ENCODE data around the gene LMLN. TPM values are rescaled to one million over a fixed set of nuclear protein-coding genes. Genes with fewer than 3 reads are reported as not detected.

LMLN gene
- polyA plus RNA-seq, 1 of the 3 experiments (the other 2 are of a cell fraction), result 7.4 TPM

DNA sequence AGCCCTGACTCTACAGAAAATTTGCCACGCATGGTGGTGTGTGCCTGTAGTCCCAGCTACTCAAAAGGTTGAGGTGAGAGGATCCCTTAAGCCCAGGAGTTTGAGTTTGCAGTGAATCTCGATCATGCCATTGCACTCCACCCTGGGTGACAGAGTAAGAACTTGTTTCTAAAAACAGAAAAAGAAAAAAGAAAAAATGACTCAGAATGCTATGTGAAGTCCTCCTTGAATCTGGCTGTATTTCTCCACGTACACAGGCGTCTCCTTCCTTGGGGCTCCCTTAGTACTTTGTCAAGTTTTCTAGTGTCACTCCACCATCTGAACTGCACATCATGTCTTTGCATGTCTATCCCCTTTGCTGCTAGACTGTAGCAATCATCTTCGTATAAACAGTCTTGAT lies 104.4 kb downstream of the LMLN start:
- CTCF ChIA-PET, result no interaction called here
- peaks cover 24% of the 10 kb centered on the region; the same call in 1 of the 2 replicates for H3K27me3 ChIP-seq (ENCODE audit: insufficient read depth)
- WGBS (ENCODE audit: low lambda C conversion rate), result 18% methylated on average over 5 of the region's 5 CpGs

DNA sequence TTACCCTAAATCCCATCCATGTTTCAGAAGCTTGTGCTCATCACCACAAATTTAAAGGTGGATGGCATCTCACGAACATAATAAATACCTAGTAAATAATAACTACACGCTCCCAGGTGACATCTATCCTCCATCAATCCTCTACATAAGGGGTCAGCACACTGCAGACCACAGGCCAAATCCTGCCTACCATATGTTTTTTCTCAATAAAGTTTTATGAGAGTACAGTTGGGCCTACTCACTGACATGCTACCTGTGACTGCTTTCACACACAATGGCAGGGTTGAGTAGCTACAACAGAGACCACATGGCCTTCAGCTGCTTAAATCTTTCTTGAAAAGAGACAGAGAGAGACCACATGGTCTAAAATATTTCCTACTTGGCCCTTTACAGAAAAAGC lies 105.9 kb downstream of the LMLN start:
- Histone ChIP-seq H3K36me3 (replicated peaks in 1 of 2; ENCODE audit: control insufficient read depth in 1 of 2, insufficient read depth in 2 of 2, low read length in 1 of 2) (no peaks in the 10 kb centered on the region), H3K4me2 (no peak overlapping the region), H2AFZ (ENCODE audit: low read depth) (no peak overlapping the region), H3K9ac (no peak overlapping the region), H4K20me1 (ENCODE audit: insufficient read depth) (no peaks in the 10 kb centered on the region), H3K9me2 (no peaks in the 10 kb centered on the region), H3K9me3 (no peaks in the 10 kb centered on the region), H3F3A (replicated peaks; ENCODE audit: insufficient read depth) (no peaks in the 10 kb centered on the region), H3K4me1 (ENCODE audit: control insufficient read depth in 1 of 2, insufficient read depth in 2 of 2, low read depth in 1 of 2, low read length in 1 of 2) (no peaks in the 10 kb centered on the region), H3K4me3 (ENCODE audit: low read depth in 2 of 2, low read length in 1 of 2) (no peak overlapping the region), H3K27ac (ENCODE audit: low read depth in 2 of 2, low read length in 1 of 2) (no peak overlapping the region), H3K27me3 (ENCODE audit: insufficient read depth) (peaks cover 24% of the 10 kb centered on the region; the same call in 1 of the 2 replicates), H3K79me2 (ENCODE audit: insufficient read depth) (no peaks in the 10 kb centered on the region)
- no peak for DNase-seq
- POLR2A ChIA-PET, result no interaction called here
- CTCF ChIA-PET, result interaction anchor here (0.6 to 1.0 kb wide), 2 partner anchors 14 to 160 kb away, joined by 3 read pairs; no protein-coding TSS in a partner anchor
- WGBS (ENCODE audit: low lambda C conversion rate), result 67% methylated on average over 2 of the region's 2 CpGs
- TF ChIP-seq FOSL2 (IDR thresholded peaks at IDR 0.05; ENCODE audit: borderline replicate concordance, low read depth), result no peak
- TF ChIP-seq RCOR1 (IDR thresholded peaks at IDR 0.05; ENCODE audit: low read length), result no peak
- TF ChIP-seq RFX5 (IDR thresholded peaks at IDR 0.05; ENCODE audit: low read length), result no peak
- TF ChIP-seq FOXJ3 (CRISPR knock-in tag; IDR thresholded peaks at IDR 0.05), result no peak
- no peak for TF ChIP-seq ELF1 (IDR thresholded peaks at IDR 0.05)
- TF ChIP-seq GABPA (IDR thresholded peaks at IDR 0.05; ENCODE audit: low read depth), result no peak
- TF ChIP-seq FOXM1 (IDR thresholded peaks at IDR 0.05; ENCODE audit: low read depth), result no peak
- no peak for TF ChIP-seq EZH2phosphoT487 (IDR thresholded peaks at IDR 0.05; ENCODE audit: borderline replicate concordance, low read depth)
- TF ChIP-seq, protein P1, sequence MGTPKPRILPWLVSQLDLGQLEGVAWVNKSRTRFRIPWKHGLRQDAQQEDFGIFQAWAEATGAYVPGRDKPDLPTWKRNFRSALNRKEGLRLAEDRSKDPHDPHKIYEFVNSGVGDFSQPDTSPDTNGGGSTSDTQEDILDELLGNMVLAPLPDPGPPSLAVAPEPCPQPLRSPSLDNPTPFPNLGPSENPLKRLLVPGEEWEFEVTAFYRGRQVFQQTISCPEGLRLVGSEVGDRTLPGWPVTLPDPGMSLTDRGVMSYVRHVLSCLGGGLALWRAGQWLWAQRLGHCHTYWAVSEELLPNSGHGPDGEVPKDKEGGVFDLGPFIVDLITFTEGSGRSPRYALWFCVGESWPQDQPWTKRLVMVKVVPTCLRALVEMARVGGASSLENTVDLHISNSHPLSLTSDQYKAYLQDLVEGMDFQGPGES (IDR thresholded peaks at IDR 0.05; ENCODE audit: low read depth, low read length), result no peak
- TF ChIP-seq, protein P2, sequence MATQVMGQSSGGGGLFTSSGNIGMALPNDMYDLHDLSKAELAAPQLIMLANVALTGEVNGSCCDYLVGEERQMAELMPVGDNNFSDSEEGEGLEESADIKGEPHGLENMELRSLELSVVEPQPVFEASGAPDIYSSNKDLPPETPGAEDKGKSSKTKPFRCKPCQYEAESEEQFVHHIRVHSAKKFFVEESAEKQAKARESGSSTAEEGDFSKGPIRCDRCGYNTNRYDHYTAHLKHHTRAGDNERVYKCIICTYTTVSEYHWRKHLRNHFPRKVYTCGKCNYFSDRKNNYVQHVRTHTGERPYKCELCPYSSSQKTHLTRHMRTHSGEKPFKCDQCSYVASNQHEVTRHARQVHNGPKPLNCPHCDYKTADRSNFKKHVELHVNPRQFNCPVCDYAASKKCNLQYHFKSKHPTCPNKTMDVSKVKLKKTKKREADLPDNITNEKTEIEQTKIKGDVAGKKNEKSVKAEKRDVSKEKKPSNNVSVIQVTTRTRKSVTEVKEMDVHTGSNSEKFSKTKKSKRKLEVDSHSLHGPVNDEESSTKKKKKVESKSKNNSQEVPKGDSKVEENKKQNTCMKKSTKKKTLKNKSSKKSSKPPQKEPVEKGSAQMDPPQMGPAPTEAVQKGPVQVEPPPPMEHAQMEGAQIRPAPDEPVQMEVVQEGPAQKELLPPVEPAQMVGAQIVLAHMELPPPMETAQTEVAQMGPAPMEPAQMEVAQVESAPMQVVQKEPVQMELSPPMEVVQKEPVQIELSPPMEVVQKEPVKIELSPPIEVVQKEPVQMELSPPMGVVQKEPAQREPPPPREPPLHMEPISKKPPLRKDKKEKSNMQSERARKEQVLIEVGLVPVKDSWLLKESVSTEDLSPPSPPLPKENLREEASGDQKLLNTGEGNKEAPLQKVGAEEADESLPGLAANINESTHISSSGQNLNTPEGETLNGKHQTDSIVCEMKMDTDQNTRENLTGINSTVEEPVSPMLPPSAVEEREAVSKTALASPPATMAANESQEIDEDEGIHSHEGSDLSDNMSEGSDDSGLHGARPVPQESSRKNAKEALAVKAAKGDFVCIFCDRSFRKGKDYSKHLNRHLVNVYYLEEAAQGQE (IDR thresholded peaks at IDR 0.05; ENCODE audit: low read depth, low read length), result no peak
- no peak for TF ChIP-seq NFIC (IDR thresholded peaks at IDR 0.05; ENCODE audit: borderline replicate concordance)
- no peak for TF ChIP-seq TEAD4 (IDR thresholded peaks at IDR 0.05; ENCODE audit: borderline replicate concordance, insufficient read depth)
- no peak for TF ChIP-seq NRF1 (IDR thresholded peaks at IDR 0.05; ENCODE audit: low read depth, low read length)

More for the DNA sequence above, 104.4 kb downstream of the LMLN start:
- POLR2A ChIA-PET, result no interaction called here
- no peaks in the 10 kb centered on the region for H3K9me2 ChIP-seq
- H3K4me2 ChIP-seq, result no peak overlapping the region
- no peak overlapping the region for H3K9ac ChIP-seq
- H3F3A ChIP-seq (replicated peaks; ENCODE audit: insufficient read depth), result no peaks in the 10 kb centered on the region
- no peaks in the 10 kb centered on the region for H3K4me1 ChIP-seq (ENCODE audit: control insufficient read depth in 1 of 2, insufficient read depth in 2 of 2, low read depth in 1 of 2, low read length in 1 of 2)
- no peaks in the 10 kb centered on the region for H4K20me1 ChIP-seq (ENCODE audit: insufficient read depth)
- DNase-seq, result no peak
- H3K79me2 ChIP-seq (ENCODE audit: insufficient read depth), result no peaks in the 10 kb centered on the region
- H3K36me3 ChIP-seq (replicated peaks in 1 of 2; ENCODE audit: control insufficient read depth in 1 of 2, insufficient read depth in 2 of 2, low read length in 1 of 2), result no peaks in the 10 kb centered on the region
- no peaks in the 10 kb centered on the region for H3K9me3 ChIP-seq
- H3K4me3 ChIP-seq (ENCODE audit: low read depth in 2 of 2, low read length in 1 of 2), result no peak overlapping the region
- no peak overlapping the region for H3K27ac ChIP-seq (ENCODE audit: low read depth in 2 of 2, low read length in 1 of 2)
- no peak overlapping the region for H2AFZ ChIP-seq (ENCODE audit: low read depth)
- TF ChIP-seq FOXM1 (IDR thresholded peaks at IDR 0.05; ENCODE audit: low read depth), result no peak
- no peak for TF ChIP-seq JUND (IDR thresholded peaks at IDR 0.05)
- TF ChIP-seq RCOR1 (IDR thresholded peaks at IDR 0.05; ENCODE audit: low read length), result no peak
- TF ChIP-seq, protein P3, sequence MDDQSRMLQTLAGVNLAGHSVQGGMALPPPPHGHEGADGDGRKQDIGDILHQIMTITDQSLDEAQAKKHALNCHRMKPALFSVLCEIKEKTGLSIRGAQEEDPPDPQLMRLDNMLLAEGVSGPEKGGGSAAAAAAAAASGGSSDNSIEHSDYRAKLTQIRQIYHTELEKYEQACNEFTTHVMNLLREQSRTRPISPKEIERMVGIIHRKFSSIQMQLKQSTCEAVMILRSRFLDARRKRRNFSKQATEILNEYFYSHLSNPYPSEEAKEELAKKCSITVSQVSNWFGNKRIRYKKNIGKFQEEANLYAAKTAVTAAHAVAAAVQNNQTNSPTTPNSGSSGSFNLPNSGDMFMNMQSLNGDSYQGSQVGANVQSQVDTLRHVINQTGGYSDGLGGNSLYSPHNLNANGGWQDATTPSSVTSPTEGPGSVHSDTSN (IDR thresholded peaks at IDR 0.05), result no peak
- TF ChIP-seq FOXJ3 (CRISPR knock-in tag; IDR thresholded peaks at IDR 0.05), result no peak
- TF ChIP-seq YY1 (IDR thresholded peaks at IDR 0.05; ENCODE audit: low read depth), result no peak
- TF ChIP-seq POLR2AphosphoS5 (IDR thresholded peaks at IDR 0.05; ENCODE audit: low read depth, low read length), result no peak
- no peak for TF ChIP-seq MEF2A (IDR thresholded peaks at IDR 0.05; ENCODE audit: borderline replicate concordance, low read depth)
- no peak for TF ChIP-seq GATA2 (CRISPR knock-in tag; IDR thresholded peaks at IDR 0.05)
- no peak for TF ChIP-seq EZH2phosphoT487 (IDR thresholded peaks at IDR 0.05; ENCODE audit: borderline replicate concordance, low read depth)
- TF ChIP-seq, protein P4, sequence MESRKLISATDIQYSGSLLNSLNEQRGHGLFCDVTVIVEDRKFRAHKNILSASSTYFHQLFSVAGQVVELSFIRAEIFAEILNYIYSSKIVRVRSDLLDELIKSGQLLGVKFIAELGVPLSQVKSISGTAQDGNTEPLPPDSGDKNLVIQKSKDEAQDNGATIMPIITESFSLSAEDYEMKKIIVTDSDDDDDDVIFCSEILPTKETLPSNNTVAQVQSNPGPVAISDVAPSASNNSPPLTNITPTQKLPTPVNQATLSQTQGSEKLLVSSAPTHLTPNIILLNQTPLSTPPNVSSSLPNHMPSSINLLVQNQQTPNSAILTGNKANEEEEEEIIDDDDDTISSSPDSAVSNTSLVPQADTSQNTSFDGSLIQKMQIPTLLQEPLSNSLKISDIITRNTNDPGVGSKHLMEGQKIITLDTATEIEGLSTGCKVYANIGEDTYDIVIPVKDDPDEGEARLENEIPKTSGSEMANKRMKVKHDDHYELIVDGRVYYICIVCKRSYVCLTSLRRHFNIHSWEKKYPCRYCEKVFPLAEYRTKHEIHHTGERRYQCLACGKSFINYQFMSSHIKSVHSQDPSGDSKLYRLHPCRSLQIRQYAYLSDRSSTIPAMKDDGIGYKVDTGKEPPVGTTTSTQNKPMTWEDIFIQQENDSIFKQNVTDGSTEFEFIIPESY (IDR thresholded peaks at IDR 0.05; ENCODE audit: borderline replicate concordance, low read depth), result no peak
- no peak for TF ChIP-seq RXRA (IDR thresholded peaks at IDR 0.05; ENCODE audit: borderline replicate concordance, low read depth)
- TF ChIP-seq NRF1 (IDR thresholded peaks at IDR 0.05; ENCODE audit: low read depth, low read length), result no peak
- TF ChIP-seq ELF1 (IDR thresholded peaks at IDR 0.05), result no peak
- no peak for TF ChIP-seq TAF1 (IDR thresholded peaks at IDR 0.05; ENCODE audit: borderline replicate concordance, low read depth, low read length)
- no peak for TF ChIP-seq SMC3 (IDR thresholded peaks at IDR 0.05; ENCODE audit: low read depth, low read length)
- no peak for TF ChIP-seq NFIC (IDR thresholded peaks at IDR 0.05; ENCODE audit: borderline replicate concordance)

Data from SK-N-SH (cell line).